Myocyte (in vitro differentiated cells): ENCODE data around the gene SNX15. TPM values are rescaled to one million over a fixed set of nuclear protein-coding genes. Genes with fewer than 3 reads are reported as not detected.
A peak's percentile ranks its signal among the peaks of the same experiment; 100 is the strongest.

Experiments used
- DNase-seq: peaks from one replicate; pipeline ENCODE4 v3.0.0-alpha.2; 2012; ENCODE audit warnings: low read depth
- microRNA-seq: library from miRNA; unstranded; fragments of <30 nt; microRNA quantifications from one replicate; pipeline ENCODE4, GENCODE V29; 2016
- total RNA-seq: library from RNA; depleted of rRNA; stranded (reverse); fragments of >200 nt; gene quantifications from 2 replicates; pipeline ENCODE4 v1.2.3, GENCODE V29; 2014

SNX15 gene
- total RNA-seq, 1 donor from 2014 or later, result 21.3 TPM

DNA sequence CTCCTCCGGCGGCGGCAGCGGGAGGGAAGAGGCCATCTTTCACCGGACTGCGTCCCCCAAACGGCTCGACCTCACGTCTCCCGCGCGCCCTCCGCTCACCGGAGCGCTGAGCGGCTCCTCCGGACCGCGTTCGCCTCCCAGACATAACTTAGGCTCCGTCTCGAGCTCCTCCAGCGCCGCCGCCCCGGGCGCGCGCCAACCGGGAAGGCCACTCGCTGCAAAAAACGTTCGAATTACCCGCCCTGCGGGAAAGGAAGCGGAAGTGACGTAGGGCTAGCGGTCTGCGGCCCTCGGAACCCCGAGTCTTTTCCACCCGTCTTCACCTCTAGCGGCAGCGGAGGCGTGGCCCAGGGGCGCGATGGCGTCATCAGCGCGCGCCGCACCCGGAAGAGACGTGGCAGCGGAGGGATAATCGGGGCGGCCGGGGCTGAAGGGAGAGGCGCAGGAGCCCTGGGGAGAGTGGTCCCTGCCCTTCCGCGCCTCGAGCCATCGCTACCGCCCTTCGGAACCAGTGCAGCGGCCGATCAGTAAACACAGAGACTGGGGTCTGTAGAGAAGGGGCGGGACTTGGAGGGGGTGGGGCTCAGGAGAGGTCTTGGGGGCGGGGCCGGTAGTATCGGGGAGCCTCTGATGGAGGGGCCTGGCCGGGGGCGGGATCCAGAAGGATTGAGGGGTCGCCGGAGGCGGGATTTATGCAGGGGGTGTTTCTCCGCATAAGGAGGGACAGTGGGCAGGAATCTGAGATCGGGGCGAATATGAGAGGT lies 56.8 kb downstream of the SNX15 start, which contains the start of the genes CDCA5 and ZFPL1:
Gene CDCA5 (minus strand): TSS at position 207 of the 764 bp plus-strand sequence. CDS start 62 bp downstream, at position 145.
Gene ZFPL1 (plus strand): TSS at position 389 of the 764 bp plus-strand sequence. CDS start 477 bp downstream, outside the sequence.
- peak; percentile 95 for DNase-seq

GRCh38 chr11:65084598-65085375 lies 57.5 kb downstream of the SNX15 start:
- DNase-seq, result no peak

GRCh38 chr11:65085446-65085845 lies 58.2 kb downstream of the SNX15 start:
- no peak for DNase-seq

DNA sequence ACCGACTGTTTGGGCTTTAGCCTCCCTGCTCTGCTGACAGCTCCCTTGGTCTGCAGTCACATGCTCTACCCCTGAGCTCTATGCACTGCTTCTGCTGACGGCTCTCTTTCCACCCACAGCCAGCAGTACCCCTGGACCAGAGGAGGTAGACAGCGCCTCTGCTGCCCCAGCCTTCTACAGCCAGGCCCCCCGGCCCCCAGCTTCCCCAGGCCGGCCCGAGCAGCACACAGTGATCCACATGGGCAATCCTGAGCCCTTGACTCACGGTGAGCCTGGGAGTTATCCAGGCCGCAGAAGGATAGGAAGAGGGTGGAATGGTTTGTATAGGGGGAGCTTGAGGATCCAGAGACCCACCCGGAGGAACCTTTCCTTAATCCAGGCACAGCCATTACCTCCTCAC lies 59.6 kb downstream of the SNX15 start:
- DNase-seq, result no peak

- DNase-seq, result no peak
These were observed 60.0 kb downstream of the SNX15 start for GRCh38 chr11:65087216-65087615.

DNA sequence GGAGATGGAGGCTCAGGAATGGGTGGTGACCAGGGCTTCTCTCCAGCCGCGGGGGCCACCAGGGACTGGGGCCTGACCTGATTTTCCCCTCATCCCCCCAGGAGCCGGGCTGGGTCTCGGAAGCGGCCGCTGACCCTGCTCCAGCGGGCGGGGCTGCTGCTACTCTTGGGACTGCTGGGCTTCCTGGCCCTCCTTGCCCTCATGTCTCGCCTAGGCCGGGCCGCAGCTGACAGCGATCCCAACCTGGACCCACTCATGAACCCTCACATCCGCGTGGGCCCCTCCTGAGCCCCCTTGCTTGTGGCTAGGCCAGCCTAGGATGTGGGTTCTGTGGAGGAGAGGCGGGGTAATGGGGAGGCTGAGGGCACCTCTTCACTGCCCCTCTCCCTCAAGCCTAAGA lies 60.6 kb downstream of the SNX15 start:
- no peak for DNase-seq

DNA sequence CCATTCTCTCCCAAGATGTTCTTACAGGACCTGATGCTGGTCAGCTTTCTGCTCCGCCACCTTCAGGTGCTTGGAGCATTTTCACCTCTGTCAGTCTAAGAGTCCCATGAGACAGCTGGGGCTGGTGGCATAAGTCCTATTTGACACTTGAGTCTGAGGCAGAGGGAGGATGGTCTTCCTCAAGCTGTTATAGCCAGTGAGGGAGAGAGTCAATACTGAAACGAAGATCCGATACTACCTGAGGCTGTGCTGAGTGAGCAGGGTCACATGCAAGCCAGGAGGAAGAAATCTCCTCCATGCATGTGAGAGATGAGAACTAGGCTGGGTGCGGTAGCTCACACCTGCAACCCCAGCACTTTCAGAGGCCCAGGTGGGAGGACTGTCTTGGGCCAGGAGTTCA lies 62.4 kb downstream of the SNX15 start:
- DNase-seq, result no peak

Small RNA genes lying within 50 kb of the gene (microRNA-seq; reads per million reads assigned to microRNA genes)
- gene MIR6879, result not detected

Other genes starting within 250 kb of the SNX15 start
- gene SF1, start 248.9 kb upstream of the SNX15 start, total RNA-seq, result 97.3 and 141 TPM in 2 replicates
- 7.1 and 10.8 TPM in 2 replicates for gene MAP4K2, start 224.2 kb upstream of the SNX15 start, total RNA-seq
- 10.5 and 13.7 TPM in 2 replicates for gene MEN1, start 216.9 kb upstream of the SNX15 start, total RNA-seq
- gene CDC42BPG, start 182.8 kb upstream of the SNX15 start, total RNA-seq, result 0.62 and 2.0 TPM in 2 replicates
- gene EHD1, start 148.8 kb upstream of the SNX15 start, total RNA-seq, result 58.0 and 60.4 TPM in 2 replicates
- 14.1 and 20.4 TPM in 2 replicates for gene ATG2A, start 110.2 kb upstream of the SNX15 start, total RNA-seq
- 32.1 and 39.0 TPM in 2 replicates for gene PPP2R5B, start 102.8 kb upstream of the SNX15 start, total RNA-seq
- gene GPHA2, start 91.5 kb upstream of the SNX15 start, total RNA-seq, result not detected in 2 replicates
- gene MAJIN, start 55.3 kb upstream of the SNX15 start, total RNA-seq, result not detected in 2 replicates
- gene BATF2, start 30.5 kb upstream of the SNX15 start, total RNA-seq, result 0.21 and 1.2 TPM in 2 replicates
- gene ARL2, start 13.3 kb upstream of the SNX15 start, total RNA-seq, result 134 TPM in 2 replicates
- 20.4 and 32.5 TPM in 2 replicates for gene SAC3D1, start 13.8 kb downstream of the SNX15 start, total RNA-seq
- gene NAALADL1, start 31.1 kb downstream of the SNX15 start, total RNA-seq, result not detected in 2 replicates
- gene CDCA5, start 56.6 kb downstream of the SNX15 start, total RNA-seq, result 0.75 and 1.8 TPM in 2 replicates
- gene ZFPL1, start 56.8 kb downstream of the SNX15 start, total RNA-seq, result 39.8 and 48.1 TPM in 2 replicates
- gene VPS51, start 68.8 kb downstream of the SNX15 start, total RNA-seq, result 158 and 214 TPM in 2 replicates
- gene TM7SF2, start 84.4 kb downstream of the SNX15 start, total RNA-seq, result 17.3 and 30.3 TPM in 2 replicates
- gene ZNHIT2, start 90.3 kb downstream of the SNX15 start, total RNA-seq, result 13.4 and 18.3 TPM in 2 replicates
- gene FAU, start 94.7 kb downstream of the SNX15 start, total RNA-seq, result 163 and 184 TPM in 2 replicates
- 37.6 and 44.2 TPM in 2 replicates for gene MRPL49, start 94.9 kb downstream of the SNX15 start, total RNA-seq
- 25.1 and 29.2 TPM in 2 replicates for gene SYVN1, start 107.1 kb downstream of the SNX15 start, total RNA-seq
- not detected in 2 replicates for gene SPDYC, start 142.8 kb downstream of the SNX15 start, total RNA-seq
- gene CAPN1, start 154.5 kb downstream of the SNX15 start, total RNA-seq, result 130 and 149 TPM in 2 replicates
- gene POLA2, start 234.5 kb downstream of the SNX15 start, total RNA-seq, result 3.2 and 4.5 TPM in 2 replicates